Activated B cell treated with CpG ODN at 0.5 μM for 24 hours (primary cell): Measurements from ENCODE around the gene COQ8A. TPM values are rescaled to one million over a fixed set of nuclear protein-coding genes. Genes with fewer than 3 reads are reported as not detected.

Experiments used
- ATAC-seq: fragments of 200-7000 bp; cut with Tn5 transposase; one replicate; pipeline ENCODE4 v1.10.0; 2021; ENCODE audit warnings: low read depth, mild to moderate bottlenecking, moderate library complexity
- CTCF ChIA-PET: fragments of 350-600 bp; sonication (Branson Sonifier 250); formaldehyde crosslinking; loops from one replicate; lab custom pipeline; 2021; ENCODE audit warnings: antibody characterized with exemption; lab: Charles Lee
- POLR2A ChIA-PET: fragments of 350-600 bp; sonication (Branson Sonifier 250); formaldehyde crosslinking; loops from one replicate; lab custom pipeline; 2021; ENCODE audit warnings: antibody characterized with exemption; lab: Charles Lee
- DNase-seq: peaks from one replicate; pipeline ENCODE4 v3.0.0; 2022
- H3K27ac Mint-ChIP-seq: one replicate; pipeline ENCODE4 v1.8.0; 2020; ENCODE audit warnings: mixed read lengths
- H3K27me3 Mint-ChIP-seq: one replicate; pipeline ENCODE4 v1.8.0; 2021; ENCODE audit warnings: mixed read lengths
- H3K36me3 Mint-ChIP-seq: one replicate; pipeline ENCODE4 v1.8.0; 2021; ENCODE audit warnings: low read depth, mixed read lengths
- H3K4me1 Mint-ChIP-seq: one replicate; pipeline ENCODE4 v1.8.0; 2021; ENCODE audit warnings: mixed read lengths
- H3K4me3 Mint-ChIP-seq: one replicate; pipeline ENCODE4 v1.8.0; 2020; ENCODE audit warnings: mild to moderate bottlenecking, mixed read lengths
- H3K9me3 Mint-ChIP-seq: one replicate; pipeline ENCODE4 v1.8.0; 2020; ENCODE audit warnings: mixed read lengths
- CTCF ChIP-seq: fragments of 200-600 bp; IDR thresholded peaks from one replicate; pipeline ENCODE4 v1.8.0; 2022; ENCODE audit warnings: antibody characterized with exemption, mild to moderate bottlenecking
- intact Hi-C: fragments of 100-400 bp; cut with micrococcal nuclease; formaldehyde crosslinking; loops from one replicate; pipeline ENCODE4 v1.15.1; 2024
- total RNA-seq: library from RNA; stranded (reverse); gene quantifications from 2 replicates; pipeline ENCODE4 v1.2.3, GENCODE V29; 2022

The COQ8A gene
- total RNA-seq, 1 donor from 2014 or later: 28.5 TPM

- H3K9me3 Mint-ChIP-seq: no peaks in the 10 kb centered on the region
- no peak for ATAC-seq
- no peak overlapping the region for H3K4me3 Mint-ChIP-seq
These were observed 38.7 kb upstream of the COQ8A start for GRCh38 chr1:226901421-226901820.

GRCh38 chr1:226902601-226903000 lies 37.5 kb upstream of the COQ8A start:
- no peak for TF ChIP-seq CTCF
- Mint-ChIP-seq H3K4me1 (no peaks in the 10 kb centered on the region), H3K4me3 (no peak overlapping the region), H3K9me3 (no peaks in the 10 kb centered on the region), H3K27me3 (no peaks in the 10 kb centered on the region), H3K27ac (no peak overlapping the region), H3K36me3 (peaks cover 15% of the 10 kb centered on the region)
- ChIA-PET CTCF (no interaction called here), POLR2A (no interaction called here)
- ATAC-seq (no peak), DNase-seq (no peak)
- intact Hi-C loops: no loop called here

More at GRCh38 chr1:226901421-226901820, 38.7 kb upstream of the COQ8A start:
- Mint-ChIP-seq H3K27me3 (no peaks in the 10 kb centered on the region), H3K27ac (no peak overlapping the region), H3K4me1 (no peaks in the 10 kb centered on the region), H3K36me3 (peaks cover 22% of the 10 kb centered on the region)
- POLR2A ChIA-PET: interaction anchor here (0.7 kb wide), 1 partner anchor 75 kb away, joined by 4 read pairs; no protein-coding TSS in a partner anchor
- CTCF ChIA-PET: no interaction called here
- DNase-seq: no peak
- intact Hi-C loops: no loop called here
- TF ChIP-seq CTCF: no peak

GRCh38 chr1:226903819-226904716 lies 36.0 kb upstream of the COQ8A start:
- TF ChIP-seq CTCF: no peak
- DNase-seq: no peak
- Mint-ChIP-seq H3K36me3 (peaks cover 11% of the 10 kb centered on the region), H3K27ac (no peak overlapping the region), H3K9me3 (no peaks in the 10 kb centered on the region), H3K4me1 (no peaks in the 10 kb centered on the region), H3K4me3 (no peak overlapping the region), H3K27me3 (no peaks in the 10 kb centered on the region)
- no peak for ATAC-seq
- ChIA-PET CTCF (no interaction called here), POLR2A (no interaction called here)
- intact Hi-C loops: no loop called here

GRCh38 chr1:226904772-226905171 lies 35.3 kb upstream of the COQ8A start:
- intact Hi-C loops: no loop called here
- no peak overlapping the region for H3K4me3 Mint-ChIP-seq
- ChIA-PET CTCF (no interaction called here), POLR2A (no interaction called here)
- no peak overlapping the region for H3K27ac Mint-ChIP-seq
- no peaks in the 10 kb centered on the region for H3K9me3 Mint-ChIP-seq
- TF ChIP-seq CTCF: no peak
- DNase-seq: no peak
- no peak for ATAC-seq
- H3K36me3 Mint-ChIP-seq: peaks cover 7% of the 10 kb centered on the region
- H3K27me3 Mint-ChIP-seq: no peaks in the 10 kb centered on the region
- no peaks in the 10 kb centered on the region for H3K4me1 Mint-ChIP-seq

- ChIA-PET CTCF (interaction anchor here (1.1 kb wide), 1 partner anchor 11 kb away, joined by 3 read pairs; no protein-coding TSS in a partner anchor), POLR2A (no interaction called here)
- ATAC-seq (no peak), DNase-seq (no peak)
- Mint-ChIP-seq H3K27me3 (no peaks in the 10 kb centered on the region), H3K27ac (no peak overlapping the region), H3K36me3 (peaks cover 3% of the 10 kb centered on the region), H3K4me1 (no peaks in the 10 kb centered on the region), H3K4me3 (no peak overlapping the region), H3K9me3 (no peaks in the 10 kb centered on the region)
- no peak for TF ChIP-seq CTCF
- intact Hi-C loops: no loop called here
These were observed 31.7 kb upstream of the COQ8A start for GRCh38 chr1:226908419-226908818.
